Measurements from ENCODE around the gene TMEM151A.

Gene TMEM151A

GRCh38 chr11:66282468-66283455 is 8.9 kb upstream of the TMEM151A start:
- FAIRE-seq (peak; percentile 94), DNase-seq (ENCODE audit: extremely low spot score, insufficient read length, low read depth) (peak; percentile 94)

GRCh38 chr11:66283461-66284105 is 8.1 kb upstream of the TMEM151A start:
- no peak for FAIRE-seq

GRCh38 chr11:66284526-66285078 is 7.1 kb upstream of the TMEM151A start:
- no peak for FAIRE-seq

More at GRCh38 chr11:66283461-66284105, 8.1 kb upstream of the TMEM151A start:
- no peak for DNase-seq (ENCODE audit: extremely low spot score, insufficient read length, low read depth)

GRCh38 chr11:66285250-66285947 is 6.3 kb upstream of the TMEM151A start:
- FAIRE-seq: no peak
- no peak for DNase-seq (ENCODE audit: extremely low spot score, insufficient read length, low read depth)

More at GRCh38 chr11:66284526-66285078, 7.1 kb upstream of the TMEM151A start:
- DNase-seq (ENCODE audit: extremely low spot score, insufficient read length, low read depth): no peak

- FAIRE-seq (no peak), DNase-seq (ENCODE audit: extremely low spot score, insufficient read length, low read depth) (no peak)
Measured at GRCh38 chr11:66286699-66287098, 5.0 kb upstream of the TMEM151A start.

DNA sequence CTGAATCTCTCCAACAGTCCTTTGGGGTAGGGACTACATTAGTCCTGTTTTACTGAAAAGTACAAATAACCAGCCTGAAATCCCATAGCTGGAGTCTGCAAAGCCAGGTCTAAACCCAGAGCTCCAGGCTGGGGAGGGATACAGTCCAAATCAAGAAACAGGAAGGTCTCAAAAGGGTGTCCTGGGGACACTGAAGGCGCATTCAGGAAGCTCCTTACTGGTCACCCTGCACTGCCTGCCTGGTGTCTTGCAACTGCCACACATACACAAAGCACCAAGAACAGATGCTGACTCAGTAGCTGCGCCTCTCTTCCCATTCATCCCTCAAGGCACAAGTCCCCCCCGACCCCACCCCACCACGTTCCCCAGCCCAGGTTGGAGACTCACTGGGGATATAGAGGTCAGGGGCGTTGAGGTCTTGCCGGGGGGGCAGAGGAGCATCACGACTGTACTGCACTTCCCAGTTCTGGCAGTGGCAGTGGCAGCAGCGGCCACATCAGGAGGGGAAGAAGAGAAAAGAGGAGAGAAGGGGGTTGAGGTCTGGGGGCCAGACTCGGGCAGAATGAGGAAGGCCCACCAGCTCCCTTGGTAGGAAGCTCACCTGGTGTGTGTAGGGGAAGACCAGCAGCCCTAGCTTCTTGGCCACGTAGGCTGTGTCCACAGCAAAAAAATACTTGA is 4.3 kb upstream of the TMEM151A start:
- DNase-seq (ENCODE audit: extremely low spot score, insufficient read length, low read depth) (no peak), FAIRE-seq (no peak)

DNA sequence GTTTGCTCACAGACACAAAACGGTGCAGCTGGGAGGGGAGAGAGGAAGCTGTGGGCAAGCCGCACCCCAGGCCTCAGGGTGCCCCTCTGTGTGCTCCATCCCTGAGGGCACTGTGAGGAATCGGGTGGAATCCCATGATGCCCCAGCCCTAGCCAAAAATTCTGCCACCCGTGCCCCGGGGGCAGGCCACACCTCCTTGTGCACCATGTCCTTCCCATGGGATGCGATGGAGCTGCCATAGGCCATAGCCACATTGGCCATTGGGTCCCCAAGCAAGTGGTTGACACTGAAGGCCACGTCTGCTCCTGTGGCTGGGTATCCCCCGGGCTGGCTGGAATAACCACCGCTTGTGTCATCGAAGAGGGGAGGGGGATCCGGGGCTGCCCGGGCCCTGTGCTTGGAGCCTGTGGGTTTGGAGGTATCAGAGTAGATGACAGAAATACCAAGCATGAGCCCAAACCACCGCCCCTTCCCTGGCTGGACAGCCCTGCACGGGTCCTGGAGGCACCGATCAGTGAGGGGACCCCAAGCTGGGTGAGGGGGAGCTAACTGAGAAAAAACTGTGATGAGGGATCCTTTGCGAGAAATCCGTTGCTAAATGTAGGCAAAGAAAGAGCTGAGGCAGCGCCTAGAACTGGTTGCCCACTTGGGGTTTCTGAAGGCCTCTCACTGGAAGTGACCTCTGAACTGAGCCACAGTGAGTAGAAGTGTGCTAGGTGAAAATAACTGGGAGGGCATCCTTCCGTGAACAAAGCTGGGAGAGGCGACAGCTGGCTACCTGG is 3.6 kb upstream of the TMEM151A start:
- peak; percentile 12 for FAIRE-seq

DNA sequence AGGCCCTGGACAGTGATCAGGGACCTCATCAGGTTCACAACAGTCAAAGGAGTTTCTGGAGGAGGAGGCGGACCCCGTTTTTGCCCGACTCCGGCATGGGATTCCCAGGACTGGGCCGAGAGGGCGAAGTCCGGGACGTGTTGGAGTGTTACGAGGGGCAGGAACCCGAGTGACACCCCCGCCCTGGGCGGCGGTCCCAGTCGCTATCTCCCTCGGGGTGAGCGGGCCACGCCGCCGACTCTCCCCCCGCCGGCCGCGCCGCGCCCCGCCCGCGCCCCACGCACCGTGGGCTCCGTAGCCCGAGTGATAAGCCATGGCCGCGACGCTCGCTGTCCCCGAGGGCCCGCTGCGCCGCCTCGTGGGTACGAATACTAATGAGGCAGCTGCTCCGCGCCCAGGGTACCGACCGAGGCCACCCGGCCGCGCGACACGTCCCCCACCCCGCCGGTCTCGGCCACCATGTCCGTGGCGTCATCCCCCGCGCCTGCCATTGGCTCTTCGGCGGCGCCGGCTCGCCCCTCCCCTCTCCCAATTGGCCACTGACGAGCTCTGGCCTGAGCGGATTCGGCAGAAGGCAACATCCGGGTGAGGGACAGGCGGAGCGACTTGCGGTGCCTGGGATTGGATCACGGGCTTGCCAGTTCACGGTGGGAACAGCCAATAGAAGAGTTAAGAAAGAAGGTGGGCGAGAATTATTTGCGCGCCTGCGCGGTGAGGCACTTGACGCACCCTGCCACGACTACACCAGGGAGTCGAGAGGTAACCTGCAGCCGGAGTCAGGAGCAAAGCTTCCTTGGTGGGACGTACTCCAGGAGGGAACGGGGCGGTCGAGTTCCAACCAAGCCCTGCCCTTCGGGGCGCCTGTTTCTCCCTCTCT is 2.8 kb upstream of the TMEM151A start, which contains the start of gene YIF1A:
YIF1A (minus strand) TSS at position 473 of the 877 bp plus-strand sequence; CDS start at position 315, 158 bp downstream.
- FAIRE-seq: peak; percentile 100
- DNase-seq (ENCODE audit: extremely low spot score, insufficient read length, low read depth): peak; percentile 100

More for the DNA sequence above, 3.6 kb upstream of the TMEM151A start:
- DNase-seq (ENCODE audit: extremely low spot score, insufficient read length, low read depth): no peak

DNA sequence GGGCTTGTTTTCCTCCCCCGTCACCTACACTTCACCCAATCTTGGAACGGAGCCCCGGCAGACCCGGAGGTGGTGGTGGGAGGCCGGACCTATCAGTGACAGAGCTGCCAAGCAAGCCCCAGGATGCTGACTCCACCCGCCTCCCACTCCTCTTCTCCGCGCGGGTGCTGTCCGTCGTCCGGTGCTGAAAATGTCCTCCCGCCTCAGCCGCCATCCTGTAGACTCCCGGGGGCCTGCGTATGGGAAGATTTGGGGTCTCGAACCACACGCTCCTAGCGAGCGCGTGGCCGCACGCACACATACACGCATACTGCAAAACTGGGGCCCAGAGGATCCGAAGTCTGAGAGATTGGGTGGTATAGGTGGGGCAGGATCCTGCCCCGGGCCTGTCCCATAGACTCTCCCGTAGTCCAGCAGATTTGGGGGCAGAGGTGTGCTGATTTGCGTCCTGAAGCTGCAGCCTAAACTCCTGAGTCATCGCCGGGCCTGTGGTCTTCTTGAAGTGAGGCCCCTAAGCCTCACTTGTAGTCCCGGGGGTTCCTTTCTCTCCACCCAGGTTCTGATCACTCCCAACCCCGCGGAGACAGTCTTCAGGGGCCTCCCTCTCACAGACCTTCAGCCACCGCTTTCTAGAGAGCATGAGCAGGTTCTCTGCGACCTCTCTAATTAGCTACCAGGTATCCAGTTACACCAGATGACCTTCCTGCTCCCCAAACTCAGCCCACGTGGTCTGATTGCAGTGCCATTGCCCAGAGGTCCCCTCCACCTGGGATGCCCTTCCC is 2.0 kb upstream of the TMEM151A start:
- no peak for FAIRE-seq
- peak; percentile 73 for DNase-seq (ENCODE audit: extremely low spot score, insufficient read length, low read depth)

DNA sequence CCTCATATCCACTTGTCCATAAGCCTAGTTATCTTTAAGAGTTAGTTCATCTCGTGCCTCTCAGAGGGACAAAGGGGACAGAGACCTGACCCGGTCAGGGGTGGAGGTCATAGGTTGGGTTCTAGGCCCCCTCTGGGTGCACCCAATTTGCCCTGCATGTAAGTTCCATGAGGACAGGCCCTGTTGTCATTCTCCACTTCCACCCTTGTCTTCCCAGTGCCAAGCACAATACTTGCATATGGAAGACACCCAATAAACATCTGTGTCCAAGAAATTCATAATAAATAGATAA is 1.4 kb upstream of the TMEM151A start:
- no peak for FAIRE-seq
- DNase-seq (ENCODE audit: extremely low spot score, insufficient read length, low read depth): no peak

DNA sequence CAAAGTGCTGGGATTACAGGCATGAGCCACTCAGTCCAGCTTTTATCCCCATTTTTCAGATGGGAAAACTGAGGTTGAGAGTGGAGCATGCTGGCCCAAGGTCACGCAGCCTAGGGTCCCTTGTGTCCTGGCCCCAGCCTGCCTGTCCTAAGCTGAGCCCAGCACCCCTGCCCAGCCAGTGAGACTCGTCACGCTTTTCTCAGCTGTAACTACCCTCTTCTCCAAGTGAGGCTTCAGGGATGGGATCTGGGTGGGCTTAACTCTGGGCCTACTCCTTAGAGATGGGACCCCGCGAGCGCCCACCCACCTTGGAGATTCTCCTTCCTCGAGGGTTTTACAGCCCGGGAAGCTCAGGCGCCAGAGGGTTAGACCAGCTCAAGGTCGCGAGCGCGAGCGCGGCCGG is 390 bp upstream of the TMEM151A start:
- no peak for FAIRE-seq
- no peak for DNase-seq (ENCODE audit: extremely low spot score, insufficient read length, low read depth)

GRCh38 chr11:66292543-66293332 is 1.0 kb downstream of the TMEM151A start:
- DNase-seq (ENCODE audit: extremely low spot score, insufficient read length, low read depth) (no peak), FAIRE-seq (no peak)

- no peak for FAIRE-seq
Measured at GRCh38 chr11:66293352-66293751, 1.7 kb downstream of the TMEM151A start.

DNA sequence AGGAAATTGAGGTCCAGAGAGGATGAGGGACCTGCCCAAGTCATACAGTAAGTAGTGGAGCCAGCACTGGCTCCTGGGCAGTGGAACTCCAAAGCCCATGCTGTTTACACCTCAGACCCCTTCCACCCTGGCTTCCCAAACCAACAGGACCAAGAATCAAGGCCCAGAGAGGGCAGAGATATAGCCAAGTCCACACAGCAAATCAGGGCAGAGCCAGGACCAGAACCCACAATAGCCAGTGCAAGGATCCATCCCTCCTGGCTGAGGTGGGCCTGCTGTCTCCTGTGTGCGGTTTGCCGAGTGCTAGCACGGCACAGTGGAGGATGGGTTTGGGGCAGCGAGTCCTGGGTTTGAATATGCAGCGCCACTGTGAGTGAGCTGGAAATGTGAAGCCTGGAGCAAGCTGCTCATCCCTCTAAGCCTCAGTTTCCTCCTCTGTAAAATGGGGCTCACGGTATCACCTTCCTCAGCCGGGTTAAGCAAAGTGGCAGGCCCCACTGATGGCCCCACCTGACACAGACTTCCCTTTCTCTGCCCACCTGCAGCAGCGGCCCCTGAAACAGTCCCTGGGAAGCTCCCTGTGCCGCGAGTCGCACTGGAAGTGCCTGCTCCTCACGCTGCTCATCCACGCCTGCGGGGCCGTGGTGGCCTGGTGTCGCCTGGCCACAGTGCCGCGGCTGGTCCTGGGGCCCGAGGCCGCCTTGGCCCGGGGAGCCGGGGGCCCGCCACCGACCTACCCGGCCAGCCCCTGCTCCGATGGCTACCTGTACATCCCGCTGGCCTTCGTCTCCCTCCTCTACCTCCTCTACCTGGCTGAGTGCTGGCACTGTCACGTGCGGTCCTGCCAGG is 2.3 kb downstream of the TMEM151A start:
- FAIRE-seq (no peak), DNase-seq (ENCODE audit: extremely low spot score, insufficient read length, low read depth) (no peak)

More at GRCh38 chr11:66293352-66293751, 1.7 kb downstream of the TMEM151A start:
- DNase-seq (ENCODE audit: extremely low spot score, insufficient read length, low read depth): no peak

Measured in GM18507 (cell line).